Left hindlimb (tissue), 1 donor: ENCODE measurements around the gene FMN2.
"Not testable (repeated sequence)": the region's sequence is repeated elsewhere in the genome, so short reads cannot be mapped to it uniquely, and the experiment has no call there.

Experiments used
- DNase-seq: peaks from one replicate; pipeline ENCODE4 v3.0.0-alpha.2; 2018

Gene FMN2

DNA sequence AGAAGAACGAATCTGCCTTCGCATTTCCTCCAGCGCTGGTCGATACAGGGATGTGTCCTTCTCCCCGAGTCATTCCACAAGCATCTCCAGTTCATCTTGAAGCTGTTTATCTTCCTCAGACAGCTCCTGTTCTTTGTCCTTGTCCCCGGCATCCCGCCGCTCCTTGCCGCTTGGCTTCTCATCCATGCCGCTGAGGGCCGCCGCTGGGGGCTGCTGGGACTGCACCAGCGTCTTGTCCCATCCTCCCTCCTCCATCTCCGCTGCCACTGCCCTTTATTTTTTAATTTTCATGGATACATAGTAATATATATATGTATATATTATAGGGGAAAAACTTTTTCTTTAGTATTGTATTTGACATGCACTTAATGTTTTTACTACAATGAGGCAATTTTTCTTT is 53.4 kb downstream of the FMN2 start:
- DNase-seq, result no peak

- no peak for DNase-seq
Measured at GRCh38 chr1:240148333-240148732, 56.6 kb downstream of the FMN2 start.

DNA sequence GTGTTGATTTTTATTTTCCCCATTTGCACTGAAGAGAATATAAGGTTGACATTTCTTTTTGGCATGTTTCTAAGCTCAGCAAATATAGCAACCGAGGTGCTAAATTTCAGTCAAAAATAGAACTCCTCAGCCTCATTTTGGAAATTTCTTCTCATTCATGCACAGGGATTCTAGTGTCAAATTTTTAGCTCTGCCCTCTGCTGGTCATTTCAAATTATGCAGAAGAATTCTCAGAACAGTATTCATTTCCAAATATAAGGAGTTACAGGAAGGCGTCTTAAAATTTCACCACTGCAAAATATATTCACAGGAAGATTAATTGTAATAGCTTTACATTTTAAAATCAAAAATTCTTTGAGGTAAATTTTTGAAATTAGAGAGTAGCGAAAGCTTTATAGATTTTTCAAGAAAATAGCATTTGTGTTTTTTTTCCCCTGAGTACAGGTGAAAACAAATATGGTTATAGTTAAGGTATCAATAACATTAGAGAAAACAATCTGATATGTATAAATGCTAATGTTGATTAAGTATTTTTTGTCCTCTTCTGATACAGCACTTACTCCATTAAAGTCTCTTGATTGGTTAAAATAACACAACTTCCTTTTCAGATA is 57.9 kb downstream of the FMN2 start:
- no peak for DNase-seq

GRCh38 chr1:240151136-240151735 is 59.6 kb downstream of the FMN2 start:
- no peak for DNase-seq

DNA sequence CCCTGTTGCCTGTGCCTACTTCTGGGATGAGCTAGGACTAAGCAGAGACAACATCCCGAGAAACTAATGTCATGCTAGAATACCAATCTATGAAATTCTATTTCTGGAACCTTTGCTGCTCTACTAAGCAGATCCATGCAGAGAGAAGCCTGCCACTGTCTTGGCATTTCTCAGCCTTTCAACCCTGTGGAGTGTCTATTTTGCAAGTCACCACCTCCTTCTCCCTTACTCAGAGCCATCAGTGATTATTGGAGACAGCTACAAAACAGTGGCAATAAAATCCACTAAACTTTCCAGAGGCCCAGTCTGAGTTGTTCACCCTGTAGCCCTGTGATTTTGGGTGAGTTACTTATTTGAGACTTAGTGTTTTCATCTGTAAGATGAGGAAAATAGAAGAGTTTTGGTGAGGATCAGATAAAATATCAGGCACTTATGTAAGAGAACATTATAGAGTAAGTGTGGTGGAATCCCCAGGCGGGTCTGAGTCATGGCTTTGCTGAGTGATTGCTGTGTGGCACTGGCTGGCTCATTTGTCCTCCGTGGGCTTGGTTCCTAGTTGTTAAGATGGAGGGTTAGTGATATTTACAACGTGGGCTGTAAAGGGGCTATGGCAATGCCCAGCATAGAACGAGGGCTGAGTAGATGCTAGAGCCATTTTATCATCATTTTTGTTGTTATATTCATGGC is 61.1 kb downstream of the FMN2 start:
- no peak for DNase-seq

DNA sequence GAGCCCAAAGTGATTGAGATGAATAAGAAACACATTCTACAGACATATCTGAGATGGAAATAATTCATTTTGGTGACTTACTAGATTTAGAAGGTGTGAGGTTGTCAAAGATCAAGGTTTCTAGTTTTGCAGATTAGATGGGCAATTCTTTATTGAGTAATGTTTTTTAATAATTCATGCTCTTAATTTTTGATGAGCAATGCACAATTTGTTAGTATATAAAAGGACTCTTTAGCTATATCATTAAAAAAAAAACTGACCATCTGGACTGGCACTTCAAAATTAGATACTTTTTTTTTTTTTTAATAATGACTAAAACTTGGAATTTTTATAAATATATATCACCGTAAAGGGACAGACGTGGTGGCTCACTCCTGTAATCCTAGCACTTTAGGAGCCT is 63.9 kb downstream of the FMN2 start:
- DNase-seq, result no peak

DNA sequence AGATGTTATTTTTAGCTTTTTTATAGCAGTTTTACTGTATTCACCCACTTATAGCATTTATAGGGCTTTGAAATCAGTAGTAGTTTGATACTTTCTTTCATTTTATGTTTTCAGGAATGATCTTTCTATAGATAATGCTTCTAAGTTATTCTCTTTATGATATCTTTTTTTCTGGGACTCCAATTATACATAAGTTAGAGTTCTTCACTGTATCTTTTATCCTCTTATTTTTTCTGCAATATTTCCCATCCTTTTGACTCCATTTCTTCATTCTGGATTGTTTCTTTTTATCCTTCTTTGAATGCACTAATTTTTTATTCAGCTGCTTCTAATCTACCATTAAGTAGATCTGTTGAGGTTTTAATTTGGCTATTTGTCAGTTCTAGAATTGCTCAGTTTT is 73.1 kb downstream of the FMN2 start:
- no peak for DNase-seq

DNA sequence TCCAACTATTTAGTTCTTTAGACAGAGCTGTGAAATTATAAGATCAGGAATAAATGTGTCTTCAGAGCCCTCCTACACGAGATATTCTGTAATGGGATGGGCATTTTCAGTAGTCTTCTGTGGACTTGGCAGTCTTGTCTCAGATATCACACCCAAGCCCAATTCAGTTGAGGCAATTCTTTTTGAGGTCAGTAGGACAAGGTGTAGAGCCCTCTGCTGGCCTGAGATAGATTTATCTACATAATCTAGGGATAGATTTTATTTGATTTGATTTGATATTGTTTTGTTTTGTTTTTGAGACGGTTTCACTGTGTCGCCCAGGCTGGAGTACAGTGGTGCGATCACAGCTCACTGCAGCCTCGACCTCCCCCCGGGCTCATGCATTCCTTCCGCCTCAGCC is 77.5 kb downstream of the FMN2 start:
- DNase-seq, result no peak

- no peak for DNase-seq
Measured at GRCh38 chr1:240170266-240170665, 78.6 kb downstream of the FMN2 start.

DNA sequence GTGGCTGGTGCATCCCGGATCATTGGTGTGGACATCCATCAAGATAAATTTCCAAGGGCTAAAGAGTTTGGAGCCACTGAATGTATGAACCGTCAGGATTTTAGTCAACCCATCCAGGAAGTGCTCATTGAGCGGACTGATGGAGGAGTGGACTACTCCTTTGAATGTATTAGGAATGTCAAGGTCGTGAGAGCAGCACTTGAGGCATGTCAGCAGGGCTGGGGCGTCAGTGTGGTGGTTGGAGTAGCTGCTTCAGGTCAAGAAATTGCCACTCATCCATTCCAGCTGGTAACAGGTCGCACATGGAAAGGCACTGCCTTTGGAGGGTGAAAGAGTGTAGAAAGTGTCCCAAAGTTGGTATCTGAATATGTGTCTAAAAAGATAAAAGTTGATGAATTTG is 79.1 kb downstream of the FMN2 start:
- DNase-seq, result no peak

DNA sequence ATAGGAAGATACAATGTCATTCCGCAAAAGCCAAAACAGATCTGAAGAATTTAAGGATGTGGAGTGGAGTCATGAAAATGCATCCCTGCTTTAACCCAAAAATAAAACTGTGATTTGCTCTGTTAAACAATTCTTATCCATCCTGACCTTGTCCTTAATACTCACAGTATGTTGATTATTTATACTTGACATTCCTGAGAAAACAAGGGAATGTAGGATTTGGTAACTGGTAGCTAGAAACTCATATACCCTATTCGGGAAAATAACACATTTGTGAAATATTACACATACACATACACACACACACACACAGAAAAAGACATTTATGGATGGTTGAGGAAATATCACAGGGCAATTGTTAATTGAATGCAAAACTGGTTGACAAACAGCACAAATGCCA is 80.2 kb downstream of the FMN2 start:
- no peak for DNase-seq

- no peak for DNase-seq
Measured at GRCh38 chr1:240173836-240174235, 82.2 kb downstream of the FMN2 start.

- no peak for DNase-seq
Measured at GRCh38 chr1:240174734-240175133, 83.1 kb downstream of the FMN2 start.

GRCh38 chr1:240178366-240178765 is 86.7 kb downstream of the FMN2 start:
- DNase-seq, result no peak

DNA sequence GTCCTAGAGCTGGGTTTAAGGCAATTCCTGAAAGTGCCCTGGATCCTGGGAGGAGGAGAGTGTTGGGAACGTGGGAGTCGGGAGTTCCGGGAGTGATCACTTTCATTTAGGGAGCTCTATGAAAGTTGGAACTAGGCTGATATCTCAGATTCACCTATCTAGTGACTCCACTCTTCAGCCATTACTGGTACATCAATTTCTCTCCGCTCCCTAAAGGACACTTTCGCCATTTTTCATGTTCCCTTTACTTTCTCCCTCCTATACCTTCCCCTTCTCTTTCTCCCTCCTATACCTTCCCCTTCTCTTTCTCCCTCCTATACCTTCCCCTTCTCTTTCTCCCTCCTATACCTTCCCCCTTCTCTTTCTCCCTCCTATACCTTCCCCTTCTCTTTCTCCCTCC is 93.0 kb downstream of the FMN2 start:
- not testable (repeated sequence) for DNase-seq

DNA sequence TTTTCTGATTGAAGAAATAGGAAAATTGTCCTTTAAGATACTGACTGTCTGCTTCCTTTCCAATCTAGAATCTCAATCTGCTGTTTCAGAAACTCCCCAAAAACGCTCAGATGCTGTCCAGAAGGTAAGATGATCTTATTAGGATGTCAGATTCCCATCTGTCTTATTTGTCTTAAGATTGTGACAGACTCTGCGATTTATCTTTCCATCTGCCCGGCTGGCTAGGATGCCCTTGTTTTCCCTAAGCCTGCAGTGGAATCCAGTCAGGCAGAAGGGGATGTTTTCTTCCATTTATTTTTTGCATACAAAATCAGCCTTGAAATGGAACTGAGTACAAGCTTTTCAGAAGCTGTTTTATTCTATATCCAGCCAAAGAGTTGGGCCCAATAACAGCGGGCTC is 96.5 kb downstream of the FMN2 start:
- no peak for DNase-seq

GRCh38 chr1:240189386-240189989 is 97.8 kb downstream of the FMN2 start:
- DNase-seq, result no peak

- peak; percentile 71 for DNase-seq
Measured at GRCh38 chr1:240190881-240191401, 99.3 kb downstream of the FMN2 start.

DNA sequence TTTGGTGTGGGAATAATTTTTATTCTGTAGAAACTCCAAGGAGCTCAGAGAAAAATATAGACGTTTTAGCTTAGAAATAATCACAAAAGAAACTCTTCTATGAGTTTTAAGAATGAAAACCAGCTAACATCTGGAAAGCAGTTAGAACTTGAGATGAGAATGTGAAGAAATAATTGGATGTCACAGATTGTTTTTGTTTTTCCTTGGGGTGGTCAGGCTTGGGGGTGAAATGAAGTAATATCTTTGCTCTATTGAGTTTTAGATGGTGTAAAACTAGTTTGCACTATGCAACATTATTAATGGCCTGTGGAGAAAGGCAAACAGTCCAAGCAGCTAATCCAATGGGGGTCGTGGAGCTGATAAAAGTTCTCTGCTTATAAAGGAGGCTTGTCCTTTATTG is 101.2 kb downstream of the FMN2 start:
- no peak for DNase-seq

GRCh38 chr1:240193679-240194078 is 102.0 kb downstream of the FMN2 start:
- no peak for DNase-seq

- peak; percentile 48 for DNase-seq
Measured at GRCh38 chr1:240194120-240194519, 102.4 kb downstream of the FMN2 start.

DNA sequence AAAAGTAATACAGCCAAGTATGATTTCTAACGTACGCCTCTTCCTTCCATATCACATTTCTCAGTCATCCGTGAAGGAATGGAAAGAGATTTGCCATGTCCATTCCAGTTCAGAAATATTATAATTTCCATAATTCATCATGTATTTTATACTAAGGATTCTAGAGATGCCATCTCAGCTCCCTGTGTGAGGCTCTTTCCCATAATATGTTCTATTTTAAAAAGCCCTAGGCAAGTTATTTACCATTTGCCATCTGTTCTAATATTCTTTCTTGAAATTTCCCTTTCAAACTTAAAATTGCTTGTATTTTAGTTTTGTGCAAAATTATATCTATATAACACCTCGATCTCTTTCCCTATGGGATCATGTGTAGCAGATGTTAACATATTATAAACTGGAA is 106.7 kb downstream of the FMN2 start:
- DNase-seq, result no peak

DNA sequence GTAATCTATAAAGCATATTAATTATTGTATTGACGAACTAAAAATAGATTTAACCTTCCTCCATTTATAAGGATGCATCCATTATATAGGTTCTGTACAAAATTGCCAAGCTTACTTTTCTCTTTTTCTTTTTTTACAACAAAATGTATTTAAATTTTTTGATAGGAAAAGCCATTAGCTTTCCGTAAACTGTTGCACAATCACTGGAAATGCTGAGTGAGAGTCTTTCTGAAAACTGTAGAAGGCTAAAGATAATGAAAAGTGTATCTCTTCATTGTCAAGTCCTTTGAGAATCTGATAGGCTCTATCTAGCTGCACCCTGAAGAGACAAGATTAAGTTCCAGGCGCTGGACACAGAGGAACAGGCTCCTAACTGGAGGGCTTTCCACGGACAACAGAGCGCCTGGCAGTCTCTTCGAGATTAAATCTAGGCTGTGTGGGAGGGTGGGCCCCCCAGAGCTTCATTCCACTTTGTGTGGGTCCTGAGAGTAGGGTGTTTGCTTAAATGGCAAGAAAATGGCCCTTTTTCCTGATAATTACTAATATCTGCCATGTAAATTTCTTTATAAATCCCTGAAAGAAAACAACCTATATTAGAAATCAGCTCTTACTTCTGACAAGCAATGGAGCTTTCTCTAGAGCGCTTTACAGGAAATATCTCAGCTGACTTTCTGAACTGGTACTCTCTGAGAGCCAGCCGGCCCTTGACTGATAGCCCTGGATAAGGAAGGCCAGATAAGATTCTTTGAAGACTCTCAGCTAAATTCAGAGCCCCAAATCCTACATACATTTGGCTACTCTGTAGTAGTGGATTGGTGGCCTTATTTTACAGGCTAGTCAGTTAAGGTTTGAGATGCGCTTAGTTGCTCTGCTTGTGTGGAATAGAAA is 108.3 kb downstream of the FMN2 start:
- no peak for DNase-seq
